ENCODE measurements around the gene FADS3. TPM values are rescaled to one million over a fixed set of nuclear protein-coding genes. Genes with fewer than 3 reads are reported as not detected.
A peak's percentile ranks its signal among the peaks of the same experiment; 100 is the strongest.

Gene FADS3
- total RNA-seq, 3 donors from 2014 or later: 38.8 to 156 (median 112) TPM

GRCh38 chr11:61918251-61918937, 27.0 kb upstream of the FADS3 start:
- H3K9me3 ChIP-seq: no peaks in the 10 kb centered on the region
- H3K4me3 ChIP-seq: peak overlapping the region; percentile 67 to 92 (median 82)
- H3K27me3 ChIP-seq: no peaks in the 10 kb centered on the region
- intact Hi-C loops (cut with DNase I; ENCODE audit: low total_unique reads): no loop called here
- DNase-seq (ENCODE audit: low spot score in 2 of 2): no peak
- H3K4me1 ChIP-seq: peaks cover 7 to 17% of the 10 kb centered on the region in 2 donors
- H3K27ac ChIP-seq: peak overlapping the region; percentile 59 to 95
- TF ChIP-seq CTCF (IDR thresholded peaks at IDR 0.05): no peak
- TF ChIP-seq POLR2A (IDR thresholded peaks at IDR 0.05): no peak
- no peak for TF ChIP-seq POLR2AphosphoS5 (IDR thresholded peaks at IDR 0.05)
- H3K36me3 ChIP-seq: no peaks in the 10 kb centered on the region

- peaks cover 0 to 9% of the 10 kb centered on the region in 2 donors for H3K4me1 ChIP-seq
- no peak for DNase-seq (ENCODE audit: low spot score in 2 of 2)
- intact Hi-C loops (cut with DNase I; ENCODE audit: low total_unique reads): no loop called here
- TF ChIP-seq CTCF (IDR thresholded peaks at IDR 0.05) (no peak), POLR2AphosphoS5 (IDR thresholded peaks at IDR 0.05) (peak in 2 of 3 donors; percentile 29 to 70), POLR2A (IDR thresholded peaks at IDR 0.05) (peak; percentile 16)
- no peaks in the 10 kb centered on the region for H3K36me3 ChIP-seq
- H3K4me3 ChIP-seq: peak within 1 kb of the TSS; percentile 67 to 92 (median 82)
- no peaks in the 10 kb centered on the region for H3K27me3 ChIP-seq
- peak within 1 kb of the TSS; percentile 59 to 95 for H3K27ac ChIP-seq
- H3K9me3 ChIP-seq: no peaks in the 10 kb centered on the region
Observed at GRCh38 chr11:61917334-61918109, 26.2 kb upstream of the FADS3 start, which contains the start of gene RAB3IL1. RAB3IL1 (minus strand) TSS chr11:61917566; CDS start chr11:61917367, 199 bp downstream.

- peak overlapping the region; percentile 67 to 92 (median 82) for H3K4me3 ChIP-seq
- TF ChIP-seq POLR2AphosphoS5 (IDR thresholded peaks at IDR 0.05) (no peak), CTCF (IDR thresholded peaks at IDR 0.05) (no peak), POLR2A (IDR thresholded peaks at IDR 0.05) (no peak)
- DNase-seq (ENCODE audit: low spot score in 2 of 2): no peak
- peaks cover 0 to 9% of the 10 kb centered on the region in 2 donors for H3K4me1 ChIP-seq
- peak overlapping the region; percentile 59 to 95 for H3K27ac ChIP-seq
- intact Hi-C loops (cut with DNase I; ENCODE audit: low total_unique reads): no loop called here
- H3K9me3 ChIP-seq: no peaks in the 10 kb centered on the region
- H3K36me3 ChIP-seq: no peaks in the 10 kb centered on the region
- no peaks in the 10 kb centered on the region for H3K27me3 ChIP-seq
Observed at GRCh38 chr11:61916737-61917333, 25.5 kb upstream of the FADS3 start.

- H3K9me3 ChIP-seq: no peaks in the 10 kb centered on the region
- no peak for DNase-seq (ENCODE audit: low spot score in 2 of 2)
- no peaks in the 10 kb centered on the region for H3K36me3 ChIP-seq
- intact Hi-C loops (cut with DNase I; ENCODE audit: low total_unique reads): no loop called here
- H3K27ac ChIP-seq: peak overlapping the region; percentile 17 to 85
- peak overlapping the region; percentile 67 to 92 (median 82) for H3K4me3 ChIP-seq
- TF ChIP-seq CTCF (IDR thresholded peaks at IDR 0.05) (no peak), POLR2A (IDR thresholded peaks at IDR 0.05) (no peak), POLR2AphosphoS5 (IDR thresholded peaks at IDR 0.05) (no peak)
- peaks cover 0 to 6% of the 10 kb centered on the region in 2 donors for H3K4me1 ChIP-seq
- no peaks in the 10 kb centered on the region for H3K27me3 ChIP-seq
Observed at GRCh38 chr11:61914471-61915171, 23.3 kb upstream of the FADS3 start.

Data from breast epithelium (tissue), 4 donors.